Endothelial cell of hepatic sinusoid (primary cell): ENCODE data around the gene GRK6.

Experiments used
- in situ Hi-C: cut with HindIII; loops from 2 replicates; pipeline ENCODE4 v1.10.0; 2017; ENCODE audit warnings: low sequenced_read_pairs

The GRK6 gene

DNA sequence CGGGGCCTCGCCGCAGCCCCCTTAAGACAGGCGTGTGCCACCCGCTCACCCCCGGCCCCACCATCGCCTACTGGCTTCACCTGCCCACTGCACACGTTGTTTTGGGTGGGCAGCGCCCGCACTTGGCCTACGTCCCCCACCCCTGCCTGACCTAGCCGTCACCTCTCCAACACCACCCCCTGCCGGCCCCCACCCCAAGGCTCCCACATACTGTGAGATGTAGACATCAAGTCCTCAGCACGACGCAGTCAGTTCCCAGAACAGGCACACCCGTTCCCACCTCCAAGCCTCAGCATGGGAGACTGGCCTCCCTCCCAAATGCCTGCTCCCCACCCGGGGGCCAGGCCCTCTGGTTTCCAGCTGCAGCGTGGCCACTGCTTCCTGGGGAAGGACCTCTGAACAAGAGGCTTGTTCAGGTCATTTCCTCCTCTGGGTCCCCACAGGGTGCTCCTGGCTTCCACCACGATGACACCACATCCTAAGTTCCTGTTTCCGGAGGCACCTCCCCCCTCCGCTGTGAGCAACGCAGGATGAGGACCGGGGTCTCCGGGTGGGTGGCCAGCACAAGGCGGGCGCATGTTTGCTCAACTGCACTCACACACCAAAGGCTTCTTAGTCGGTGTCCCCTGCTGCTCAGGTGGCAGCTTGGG is 35.7 kb downstream of the GRK6 start:
- in situ Hi-C loops, result no loop called here

DNA sequence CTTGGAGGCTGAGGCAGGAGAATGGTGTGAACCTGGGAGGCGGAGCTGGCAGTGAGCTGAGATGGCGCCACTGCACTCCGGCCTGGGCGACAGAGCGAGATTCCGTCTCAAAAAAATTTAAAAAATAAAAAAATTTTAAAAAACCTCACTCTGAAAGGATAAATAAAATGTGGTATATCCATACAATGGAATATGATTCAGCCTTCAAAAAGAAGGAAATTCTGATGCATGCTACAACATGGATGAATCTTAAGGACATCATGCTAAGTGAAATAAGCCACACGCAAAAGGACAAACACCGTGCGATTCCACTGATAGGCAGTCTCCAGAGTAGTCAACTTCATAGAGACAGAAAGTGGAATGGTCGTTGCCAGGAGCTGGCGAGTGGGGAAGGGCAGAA is 38.6 kb downstream of the GRK6 start:
- in situ Hi-C loops, result loop anchor here (5.0 kb wide), 1 partner anchor 47 kb away; no protein-coding TSS in a partner anchor

DNA sequence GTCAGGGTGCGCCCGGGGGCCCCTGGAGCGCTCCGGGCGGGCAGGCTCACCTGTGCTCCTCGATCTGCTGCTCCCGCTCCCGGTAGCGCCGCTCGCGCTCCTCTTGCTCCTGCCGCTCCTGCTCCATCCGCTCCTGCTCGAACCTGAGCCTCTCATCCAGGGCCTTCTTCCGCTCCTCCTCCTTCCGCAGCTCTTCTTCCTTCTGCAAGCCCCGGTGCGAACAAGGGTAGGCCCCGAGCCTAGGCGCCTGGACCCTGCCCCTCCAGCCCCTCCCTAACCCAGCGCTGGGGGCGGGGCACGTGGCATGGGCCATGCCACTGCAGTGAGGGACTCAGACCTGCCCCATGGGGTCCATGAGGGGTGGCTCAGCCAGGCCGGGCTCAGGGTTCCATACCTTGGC is 40.4 kb downstream of the GRK6 start:
- in situ Hi-C loops, result loop anchor here (5.0 kb wide), 1 partner anchor 45 kb away; no protein-coding TSS in a partner anchor

DNA sequence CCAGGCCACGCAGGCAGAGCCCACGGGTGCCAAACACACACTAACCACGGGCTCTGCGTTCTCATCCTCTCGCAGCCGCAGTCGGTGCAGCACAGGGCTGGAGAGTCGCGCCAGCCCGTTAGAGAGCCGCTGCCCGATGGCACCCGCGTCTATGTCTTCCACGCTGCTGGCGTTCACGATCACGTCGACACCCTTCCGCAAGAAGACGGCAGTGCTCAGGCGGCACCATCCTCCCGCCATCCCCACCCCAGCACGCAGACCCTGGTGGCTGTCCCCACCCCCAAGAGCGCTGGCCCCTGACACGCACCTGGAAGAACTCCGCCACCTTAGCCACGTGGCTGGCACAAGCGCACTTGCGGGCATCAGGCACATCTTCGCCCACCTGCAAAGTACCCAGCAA is 41.0 kb downstream of the GRK6 start:
- in situ Hi-C loops, result loop anchor here (5.0 kb wide), 1 partner anchor 45 kb away; no protein-coding TSS in a partner anchor

DNA sequence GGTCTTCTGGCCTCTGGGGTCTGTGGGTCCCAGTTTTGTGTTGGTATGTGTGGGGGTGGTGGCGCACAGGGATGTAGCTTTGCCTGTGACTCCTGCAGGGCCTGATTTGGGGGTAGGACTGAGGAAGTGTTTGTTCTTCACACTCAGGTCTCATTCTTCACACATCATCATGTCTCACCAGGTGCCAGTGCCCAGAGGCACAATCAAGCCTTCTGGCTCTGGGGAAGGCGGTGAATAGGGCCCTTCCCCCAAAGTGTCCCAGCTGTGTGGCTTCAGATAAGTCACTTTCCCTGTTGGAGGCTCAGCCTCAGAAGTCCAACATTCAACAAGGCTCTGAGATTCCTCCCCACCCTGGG is 41.8 kb downstream of the GRK6 start:
- in situ Hi-C loops, result loop anchor here (5.0 kb wide), 1 partner anchor 44 kb away; no protein-coding TSS in a partner anchor

DNA sequence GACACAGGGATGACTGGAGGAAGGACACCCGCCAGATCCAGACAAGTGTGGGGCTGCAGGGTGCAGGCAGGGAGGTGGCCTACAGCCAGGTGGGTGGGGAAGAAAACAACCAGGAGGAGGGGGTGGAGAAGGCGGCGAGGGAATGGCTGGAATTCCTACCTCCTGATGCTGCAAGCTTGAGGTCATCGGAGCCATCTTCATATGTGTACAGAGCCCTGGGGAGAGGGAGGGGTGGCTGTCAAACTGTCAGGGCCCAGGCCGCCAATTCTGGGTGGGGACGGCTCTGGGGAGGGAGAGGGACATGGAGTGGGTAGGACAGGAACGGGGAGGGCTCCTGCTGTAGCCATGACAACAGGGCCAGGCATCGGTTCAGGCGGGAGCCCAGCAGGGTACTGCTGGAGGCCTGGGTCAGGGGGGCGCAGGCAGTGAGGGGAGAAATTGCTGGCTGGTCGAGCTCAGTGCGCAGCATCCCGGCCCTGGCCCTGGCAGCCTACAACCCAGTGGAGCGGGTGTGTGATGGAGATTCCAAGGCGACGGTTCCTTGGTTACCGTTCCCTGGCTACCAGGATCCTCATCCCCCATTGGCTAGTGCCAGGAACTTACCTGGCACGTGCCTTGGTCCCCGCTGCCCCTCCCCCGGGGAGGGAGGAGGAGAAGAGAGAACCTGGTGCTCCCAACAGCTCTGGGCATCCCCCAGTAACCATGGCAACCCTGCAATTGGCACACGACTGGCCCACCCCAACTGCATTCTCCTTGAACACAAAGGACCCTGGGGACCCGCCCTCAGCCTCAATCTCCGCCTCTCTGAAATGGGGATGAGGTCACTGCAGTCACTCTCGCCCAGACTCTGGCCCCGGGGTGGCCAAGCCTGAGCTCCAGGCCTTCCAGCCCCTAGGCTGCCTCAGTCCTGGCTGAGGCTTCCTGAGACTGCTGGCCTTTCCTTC is 42.5 kb downstream of the GRK6 start:
- in situ Hi-C loops, result loop anchor here (5.0 kb wide), 1 partner anchor 43 kb away; no protein-coding TSS in a partner anchor

DNA sequence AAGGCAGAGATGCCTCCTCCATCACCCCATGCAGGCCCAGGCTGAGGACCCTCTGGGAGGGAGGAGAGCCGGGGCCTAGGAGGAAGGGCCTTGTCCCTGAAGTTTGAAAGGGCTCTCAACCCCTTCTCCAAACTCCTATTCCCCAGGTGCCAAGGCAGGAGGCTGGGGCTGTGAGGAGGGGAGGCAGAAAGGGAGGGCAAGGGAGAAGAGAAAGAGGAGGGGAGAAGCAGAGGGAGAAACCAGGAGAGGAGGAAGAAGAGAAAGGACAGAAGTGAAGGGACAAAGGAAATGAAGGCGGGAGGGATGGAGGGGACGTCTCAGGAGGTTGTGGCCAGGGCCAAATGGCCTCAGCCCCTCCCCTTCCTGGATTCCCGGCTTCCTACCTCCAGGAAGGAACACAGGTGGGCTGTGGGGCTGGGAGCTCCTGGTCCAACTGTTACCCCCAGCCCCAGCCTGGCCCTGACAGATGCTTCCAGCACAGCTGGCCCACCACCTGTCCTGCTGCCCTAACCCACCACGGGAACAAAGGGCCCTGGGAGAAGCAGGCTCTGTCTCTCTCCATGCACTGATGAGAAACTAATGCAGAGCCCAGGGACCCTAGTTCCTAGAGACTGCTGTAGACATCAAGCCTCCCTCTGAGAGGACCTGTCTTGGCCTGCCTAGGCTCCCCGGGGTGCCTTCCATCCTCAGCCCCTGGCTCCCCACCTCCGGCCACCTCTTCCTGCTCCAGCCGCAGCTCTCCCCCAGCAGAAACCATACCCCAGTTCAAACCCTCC is 43.5 kb downstream of the GRK6 start:
- in situ Hi-C loops, result loop anchor here (5.0 kb wide), 1 partner anchor 42 kb away; no protein-coding TSS in a partner anchor

DNA sequence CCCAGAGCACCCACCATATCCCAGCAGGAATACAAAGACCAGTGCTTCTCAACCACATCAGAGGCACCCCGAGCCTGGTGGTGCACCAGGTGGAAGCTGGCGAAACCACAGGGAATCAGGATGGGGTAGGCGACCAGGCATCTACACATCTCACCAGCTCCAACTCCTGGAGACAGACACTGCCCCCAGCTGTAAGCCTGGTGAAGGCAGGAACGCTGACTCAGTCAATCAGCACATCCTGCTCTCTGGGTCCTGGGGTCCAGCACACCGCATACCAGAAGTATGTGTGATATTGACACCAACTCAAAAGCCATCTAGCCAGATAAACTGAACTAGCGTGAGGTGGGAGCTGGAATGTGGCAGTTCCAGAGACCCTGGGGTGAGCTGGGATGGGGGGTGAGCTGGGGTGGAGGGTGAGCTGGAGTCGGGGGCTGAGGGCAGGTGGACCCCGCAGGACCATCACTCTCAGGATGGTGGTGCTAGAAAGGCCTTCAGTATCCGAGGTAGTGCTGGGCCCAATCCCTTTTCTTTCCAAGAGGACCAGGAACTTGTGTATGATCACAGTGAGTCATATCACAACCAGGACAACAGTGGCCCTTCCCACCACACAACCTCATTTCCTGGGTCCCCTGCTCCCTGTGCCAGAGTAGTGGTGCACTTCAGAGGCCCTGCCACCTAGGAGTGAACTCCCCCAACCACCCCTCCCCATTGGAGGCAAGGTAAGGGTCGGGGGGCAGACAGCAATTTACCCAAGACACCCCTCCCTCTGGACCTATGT is 44.5 kb downstream of the GRK6 start:
- in situ Hi-C loops, result no loop called here

DNA sequence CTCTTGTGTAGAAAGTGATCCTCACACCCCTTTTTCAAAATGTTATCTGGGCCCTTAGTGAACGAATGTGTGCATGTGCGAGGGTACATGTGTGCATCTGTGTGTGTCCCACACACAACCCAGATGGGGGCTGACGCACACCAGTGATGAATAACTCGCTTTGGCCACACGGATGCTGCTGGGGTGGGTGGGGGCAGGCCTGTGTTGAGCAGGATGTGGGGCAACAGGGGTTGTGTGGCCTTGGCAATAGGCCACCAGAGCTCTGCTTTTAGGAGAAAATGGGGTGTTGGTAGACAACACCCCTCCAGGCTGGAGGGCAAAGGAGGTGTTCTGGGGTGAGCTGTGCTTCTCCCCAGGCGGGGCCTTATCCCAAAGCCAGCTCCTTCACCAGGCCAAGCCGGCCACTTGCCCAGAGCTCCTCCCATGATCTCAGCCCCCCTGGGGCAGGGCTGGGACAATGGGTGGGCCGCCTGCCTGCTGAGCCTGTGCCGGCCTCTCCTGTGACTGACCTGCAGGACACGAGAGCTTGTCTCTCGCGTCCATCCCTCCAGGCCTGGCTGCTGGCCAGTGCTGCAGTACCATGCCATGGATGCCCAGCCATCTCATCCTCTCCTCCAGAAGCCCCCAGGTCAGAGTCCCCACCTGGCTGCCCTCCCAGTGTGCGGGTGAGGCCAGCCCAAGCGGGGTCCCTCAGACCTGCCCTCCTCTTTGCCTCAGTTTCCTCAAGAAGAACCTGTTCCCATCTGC is 45.3 kb downstream of the GRK6 start:
- in situ Hi-C loops, result no loop called here

DNA sequence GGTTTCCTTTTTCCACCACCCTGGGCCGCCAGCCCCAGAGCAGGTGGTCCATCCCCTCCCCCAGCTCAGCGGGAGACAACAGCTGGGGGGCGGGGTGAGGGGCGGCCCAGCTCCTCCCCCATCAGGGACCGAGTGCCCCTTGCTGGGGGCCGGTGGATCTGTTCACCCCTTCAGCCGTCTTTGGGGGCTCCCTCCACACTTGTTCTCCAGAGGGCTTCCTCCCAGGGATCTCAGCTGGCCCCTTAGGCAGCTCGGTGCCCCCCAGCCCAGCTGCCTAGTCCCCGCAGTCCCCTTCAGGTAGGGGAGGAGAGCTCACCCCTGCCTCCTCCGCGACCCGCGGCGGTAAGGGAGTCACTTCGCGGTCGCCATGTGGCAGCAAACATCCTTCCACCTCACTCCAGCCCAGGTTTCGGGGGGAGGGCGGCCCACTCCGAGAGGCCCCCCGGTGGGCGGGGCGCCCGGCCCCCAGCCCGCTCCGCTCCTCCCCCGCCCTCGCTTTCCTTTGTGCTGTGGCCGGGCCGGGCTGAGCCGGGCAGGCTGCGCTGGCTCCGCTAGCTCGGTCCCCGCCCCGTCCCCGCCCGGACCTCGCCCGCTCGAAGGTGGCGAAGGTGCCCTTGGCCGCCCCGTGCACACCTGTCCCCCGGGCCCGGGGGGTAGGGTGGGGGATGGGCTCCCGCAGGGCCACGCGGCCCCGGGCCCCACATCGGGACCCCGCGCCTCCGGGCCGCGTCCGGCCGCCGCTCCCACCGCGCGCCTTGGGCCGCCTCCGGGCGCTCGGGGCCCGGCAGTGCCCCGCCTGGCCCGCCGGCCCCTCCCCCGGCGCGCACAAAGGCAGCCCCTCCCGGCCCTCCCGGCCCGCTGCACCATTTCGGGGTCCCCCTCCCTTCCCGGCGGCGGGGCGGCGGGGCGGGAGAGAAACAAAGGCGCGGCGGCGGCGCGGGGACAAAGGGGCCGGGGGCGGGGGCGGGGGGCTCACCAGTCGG is 46.3 kb downstream of the GRK6 start:
- in situ Hi-C loops, result no loop called here

DNA sequence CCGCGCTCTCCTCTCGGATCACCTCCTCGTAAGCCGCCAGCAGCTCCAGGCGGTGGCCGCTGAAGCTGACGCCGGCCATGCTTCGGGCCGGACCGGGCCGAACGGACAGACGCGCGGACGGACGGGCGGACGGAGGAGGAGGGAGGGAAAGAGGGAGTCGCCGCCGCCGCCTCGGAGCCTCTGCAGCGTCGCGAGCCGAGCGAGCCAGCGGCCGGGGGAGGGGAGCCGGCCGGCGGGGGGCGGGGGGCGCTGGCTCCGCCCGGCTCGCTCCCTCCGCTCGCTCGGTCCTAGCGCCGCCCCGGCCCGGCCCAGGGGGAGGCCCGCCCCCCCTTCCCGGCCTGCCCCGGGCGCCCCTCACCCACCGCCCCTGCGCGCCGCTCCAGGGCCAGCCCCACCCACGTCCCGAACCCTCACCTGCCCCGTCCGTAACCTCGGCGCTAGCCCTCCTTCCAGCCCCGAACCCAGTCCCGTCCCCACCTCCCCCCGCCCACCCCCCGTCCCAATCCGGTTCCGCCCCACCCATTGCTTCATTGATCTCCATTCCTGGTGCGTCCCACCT is 47.0 kb downstream of the GRK6 start, which contains the start of gene DBN1:
DBN1 (minus strand) TSS at position 192 of the 559 bp plus-strand sequence; CDS start at position 79, 113 bp downstream.
- in situ Hi-C loops, result no loop called here

DNA sequence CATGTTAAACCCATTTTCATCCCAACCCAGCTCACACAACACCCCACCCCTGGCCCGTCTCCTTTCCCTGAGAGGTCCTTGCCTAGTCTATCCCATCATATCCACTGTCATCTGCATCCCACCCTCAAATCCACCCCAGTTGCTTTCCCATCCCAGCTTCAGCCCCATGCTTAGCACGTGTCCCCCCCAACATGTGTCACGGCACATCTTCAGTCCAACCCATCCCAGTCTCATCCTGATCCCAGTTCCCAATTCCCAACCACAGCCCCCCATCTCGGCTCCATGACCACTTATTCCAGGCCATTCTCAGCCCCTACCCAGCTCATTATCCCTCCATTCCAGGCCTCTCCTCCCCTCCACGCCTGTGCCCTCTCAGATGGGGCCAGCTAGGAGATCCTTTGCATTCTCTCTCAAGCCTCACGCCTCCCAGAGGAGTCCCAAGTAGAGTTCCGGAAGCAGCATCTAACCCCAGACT is 47.6 kb downstream of the GRK6 start:
- in situ Hi-C loops, result no loop called here

DNA sequence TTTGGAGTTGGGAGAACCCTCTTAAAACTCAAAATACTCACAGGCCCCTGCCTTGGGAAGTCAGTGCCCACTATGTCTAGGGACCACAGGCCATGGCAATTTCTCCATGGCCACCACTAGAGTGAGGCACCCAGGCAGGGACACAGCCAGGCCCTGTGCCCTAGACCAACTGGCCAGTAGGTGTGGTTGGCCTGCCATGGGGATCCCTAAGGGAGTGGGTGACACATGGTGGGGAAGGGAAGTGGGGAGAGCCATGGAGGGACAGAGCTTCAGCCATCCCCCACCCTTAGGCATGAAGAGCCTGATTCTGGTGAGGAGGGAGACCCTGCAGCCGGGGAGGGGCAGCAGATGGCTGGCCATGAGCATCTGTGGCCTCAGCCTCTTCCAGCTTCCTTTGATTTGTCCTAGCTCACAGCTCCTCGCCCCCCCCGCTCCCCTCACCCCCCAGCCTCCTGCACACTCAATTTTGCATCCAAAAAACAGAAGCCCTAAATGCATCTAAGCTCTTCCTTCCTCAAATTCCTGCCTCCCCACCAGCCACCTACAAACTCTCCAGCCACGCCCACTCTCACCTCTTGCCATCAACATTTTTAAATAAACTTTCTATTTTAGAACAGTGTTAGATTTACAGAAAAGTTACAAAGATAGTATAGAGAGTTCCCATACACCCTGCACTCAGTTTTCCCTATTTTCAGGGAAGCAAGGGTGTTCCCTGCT is 48.5 kb downstream of the GRK6 start:
- in situ Hi-C loops, result no loop called here

DNA sequence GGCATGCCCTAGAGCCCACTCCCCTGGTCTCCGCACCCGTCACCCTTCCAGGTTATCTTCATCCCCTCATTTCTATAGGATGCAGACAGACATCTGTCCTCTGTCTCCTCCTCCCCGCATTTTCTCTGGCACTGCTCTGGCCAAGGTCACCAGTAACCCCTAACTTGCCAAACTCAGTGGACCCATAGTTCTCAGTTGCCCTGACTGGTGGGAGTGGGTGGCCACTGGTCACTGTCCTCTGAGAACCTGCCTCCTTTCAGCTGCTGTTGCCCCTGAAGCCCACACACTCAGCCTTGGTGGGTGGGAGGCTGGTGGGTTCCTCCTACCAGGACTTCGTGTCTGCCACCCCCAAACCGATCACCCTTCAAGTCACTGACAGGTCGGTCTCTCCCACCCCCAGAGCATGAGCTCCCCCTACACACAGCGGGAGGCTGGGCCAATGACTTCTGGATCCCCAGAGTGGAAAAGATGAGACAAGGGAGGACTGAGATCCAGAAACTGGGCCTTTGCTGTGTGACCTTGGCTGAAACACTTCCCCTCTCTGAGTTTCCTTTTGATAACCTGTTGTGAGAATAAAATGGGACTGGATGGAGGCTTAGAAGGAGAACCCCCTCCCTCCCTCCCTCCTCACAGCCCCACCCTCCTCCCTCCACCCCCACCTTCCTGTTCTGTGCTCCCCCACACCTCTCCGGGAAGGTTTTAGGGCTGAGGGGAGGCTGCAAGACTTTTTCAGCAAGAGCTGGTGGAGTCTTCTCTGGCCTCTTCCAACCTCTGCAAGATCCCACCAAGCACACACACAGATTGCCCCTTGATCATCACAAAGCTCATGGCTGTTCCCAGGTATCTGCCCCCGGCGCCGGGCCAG is 49.3 kb downstream of the GRK6 start:
- in situ Hi-C loops, result no loop called here

DNA sequence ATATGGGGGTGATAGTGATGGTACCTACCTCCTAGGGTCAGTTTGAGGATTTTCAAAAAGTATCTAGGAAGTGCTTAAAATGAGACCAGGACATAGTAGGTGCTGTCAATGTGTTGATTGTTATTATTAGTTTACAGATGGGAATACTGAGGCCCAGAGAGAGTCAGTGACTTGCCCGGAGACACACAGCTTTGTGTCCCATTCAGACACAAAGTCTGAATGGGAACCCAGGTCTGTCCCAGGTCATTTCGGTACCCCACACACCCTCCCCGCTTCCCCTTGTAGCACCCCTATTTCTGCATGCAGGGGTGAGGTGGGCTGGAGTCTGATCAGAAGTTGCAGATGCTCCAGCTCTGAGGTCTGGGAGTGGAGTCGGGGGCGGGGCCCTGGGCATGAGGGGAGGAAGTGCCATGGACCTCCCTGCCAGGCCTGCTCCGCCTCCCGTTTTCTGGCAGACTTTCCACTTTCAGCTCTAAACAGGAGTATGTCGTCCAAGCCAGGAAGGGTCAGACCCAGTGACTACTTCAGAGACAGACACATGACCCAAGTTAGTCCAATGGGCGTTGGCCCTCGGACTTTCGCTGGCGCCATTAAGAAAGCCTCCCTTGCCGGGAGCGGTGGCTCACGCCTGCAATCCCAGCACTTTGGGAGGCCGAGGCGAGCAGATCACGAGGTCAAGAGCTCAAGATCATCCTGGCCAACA is 50.2 kb downstream of the GRK6 start:
- in situ Hi-C loops, result no loop called here
